GM23338 (cell line): ENCODE results near the gene UBE2Q2.
"Not testable (repeated sequence)": the region's sequence is repeated elsewhere in the genome, so short reads cannot be mapped to it uniquely, and the experiment has no call there.

Experiments used
- EZH2 ChIP-seq: fragments of 200-600 bp; sonication (generic); IDR thresholded peaks from one replicate; pipeline ENCODE4 v1.8.0; 2017; ENCODE audit warnings: antibody characterized with exemption, mild to moderate bottlenecking, low read depth; ENCODE audit not compliant: unreplicated experiment
- EZH2phosphoT487 ChIP-seq: fragments of 200-600 bp; sonication (generic); IDR thresholded peaks from one replicate; pipeline ENCODE4 v1.8.1; 2018; ENCODE audit warnings: antibody characterized with exemption; ENCODE audit not compliant: unreplicated experiment
- NANOG ChIP-seq: IDR thresholded peaks from 2 replicates; pipeline ENCODE4 v1.6.1; 2016; ENCODE audit warnings: antibody characterized with exemption, borderline replicate concordance
- POLR2AphosphoS5 ChIP-seq: IDR thresholded peaks from 2 replicates; pipeline ENCODE4 v1.6.1; 2016; ENCODE audit warnings: antibody characterized with exemption, low read depth
- TF ChIP-seq, protein P1 (sequence below), 2 experiments: fragments of 200-600 bp in 1 of 2; sonication (generic) in 1 of 2; conservative IDR thresholded peaks; 2 replicates each; pipeline versions ENCODE4 v1.5.1 to v1.6.1; 2016 to 2017; ENCODE audit warnings: antibody characterized with exemption in 2 of 2, low read depth in 2 of 2, mild to moderate bottlenecking in 2 of 2, moderate library complexity in 1 of 2
- TF ChIP-seq, protein P2 (sequence below): IDR thresholded peaks from one replicate; pipeline ENCODE4 v1.6.1; 2018; ENCODE audit warnings: antibody characterized with exemption; ENCODE audit not compliant: unreplicated experiment

DNA sequence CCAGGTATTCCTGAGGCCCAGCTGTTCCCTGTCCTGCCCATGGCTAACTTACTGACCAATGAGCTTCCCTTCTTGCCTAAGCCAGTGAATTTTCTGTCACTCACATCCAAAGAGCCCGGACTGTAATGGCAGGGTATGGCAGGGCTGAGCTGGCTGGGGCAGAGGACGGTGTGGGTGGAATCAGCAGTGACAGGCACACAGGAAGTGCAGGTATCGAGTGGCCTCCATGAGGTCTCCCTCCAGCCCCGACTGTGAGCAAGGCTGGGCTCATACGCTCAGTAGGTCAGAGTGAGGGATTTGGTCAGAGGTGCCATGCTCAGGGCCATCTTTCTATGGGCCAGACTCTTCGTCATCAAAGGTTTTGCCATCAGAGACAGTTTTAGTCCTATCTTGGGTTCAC, 35.2 kb upstream of the UBE2Q2 start:
- TF ChIP-seq, protein P1, sequence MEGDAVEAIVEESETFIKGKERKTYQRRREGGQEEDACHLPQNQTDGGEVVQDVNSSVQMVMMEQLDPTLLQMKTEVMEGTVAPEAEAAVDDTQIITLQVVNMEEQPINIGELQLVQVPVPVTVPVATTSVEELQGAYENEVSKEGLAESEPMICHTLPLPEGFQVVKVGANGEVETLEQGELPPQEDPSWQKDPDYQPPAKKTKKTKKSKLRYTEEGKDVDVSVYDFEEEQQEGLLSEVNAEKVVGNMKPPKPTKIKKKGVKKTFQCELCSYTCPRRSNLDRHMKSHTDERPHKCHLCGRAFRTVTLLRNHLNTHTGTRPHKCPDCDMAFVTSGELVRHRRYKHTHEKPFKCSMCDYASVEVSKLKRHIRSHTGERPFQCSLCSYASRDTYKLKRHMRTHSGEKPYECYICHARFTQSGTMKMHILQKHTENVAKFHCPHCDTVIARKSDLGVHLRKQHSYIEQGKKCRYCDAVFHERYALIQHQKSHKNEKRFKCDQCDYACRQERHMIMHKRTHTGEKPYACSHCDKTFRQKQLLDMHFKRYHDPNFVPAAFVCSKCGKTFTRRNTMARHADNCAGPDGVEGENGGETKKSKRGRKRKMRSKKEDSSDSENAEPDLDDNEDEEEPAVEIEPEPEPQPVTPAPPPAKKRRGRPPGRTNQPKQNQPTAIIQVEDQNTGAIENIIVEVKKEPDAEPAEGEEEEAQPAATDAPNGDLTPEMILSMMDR (conservative IDR thresholded peaks at IDR 0.05; ENCODE audit: low read depth in 2 of 2) = not testable (repeated sequence)
- not testable (repeated sequence) for TF ChIP-seq EZH2phosphoT487, EZH2, POLR2AphosphoS5, NANOG
- TF ChIP-seq, protein P2, sequence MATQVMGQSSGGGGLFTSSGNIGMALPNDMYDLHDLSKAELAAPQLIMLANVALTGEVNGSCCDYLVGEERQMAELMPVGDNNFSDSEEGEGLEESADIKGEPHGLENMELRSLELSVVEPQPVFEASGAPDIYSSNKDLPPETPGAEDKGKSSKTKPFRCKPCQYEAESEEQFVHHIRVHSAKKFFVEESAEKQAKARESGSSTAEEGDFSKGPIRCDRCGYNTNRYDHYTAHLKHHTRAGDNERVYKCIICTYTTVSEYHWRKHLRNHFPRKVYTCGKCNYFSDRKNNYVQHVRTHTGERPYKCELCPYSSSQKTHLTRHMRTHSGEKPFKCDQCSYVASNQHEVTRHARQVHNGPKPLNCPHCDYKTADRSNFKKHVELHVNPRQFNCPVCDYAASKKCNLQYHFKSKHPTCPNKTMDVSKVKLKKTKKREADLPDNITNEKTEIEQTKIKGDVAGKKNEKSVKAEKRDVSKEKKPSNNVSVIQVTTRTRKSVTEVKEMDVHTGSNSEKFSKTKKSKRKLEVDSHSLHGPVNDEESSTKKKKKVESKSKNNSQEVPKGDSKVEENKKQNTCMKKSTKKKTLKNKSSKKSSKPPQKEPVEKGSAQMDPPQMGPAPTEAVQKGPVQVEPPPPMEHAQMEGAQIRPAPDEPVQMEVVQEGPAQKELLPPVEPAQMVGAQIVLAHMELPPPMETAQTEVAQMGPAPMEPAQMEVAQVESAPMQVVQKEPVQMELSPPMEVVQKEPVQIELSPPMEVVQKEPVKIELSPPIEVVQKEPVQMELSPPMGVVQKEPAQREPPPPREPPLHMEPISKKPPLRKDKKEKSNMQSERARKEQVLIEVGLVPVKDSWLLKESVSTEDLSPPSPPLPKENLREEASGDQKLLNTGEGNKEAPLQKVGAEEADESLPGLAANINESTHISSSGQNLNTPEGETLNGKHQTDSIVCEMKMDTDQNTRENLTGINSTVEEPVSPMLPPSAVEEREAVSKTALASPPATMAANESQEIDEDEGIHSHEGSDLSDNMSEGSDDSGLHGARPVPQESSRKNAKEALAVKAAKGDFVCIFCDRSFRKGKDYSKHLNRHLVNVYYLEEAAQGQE = not testable (repeated sequence)
